ENCODE measurements around the gene NKD1.

Gene NKD1

GRCh38 chr16:50537533-50538290 is 10.5 kb upstream of the NKD1 start:
- Histone ChIP-seq H3K9me3 (ENCODE audit: control insufficient read depth in 2 of 2, low read length in 2 of 2) (no peaks in the 10 kb centered on the region), H3K27ac (ENCODE audit: low read length) (no peak overlapping the region), H3K36me3 (ENCODE audit: control insufficient read depth in 2 of 2, insufficient read depth in 2 of 2, low read length in 2 of 2) (no peaks in the 10 kb centered on the region), H3K4me3 (ENCODE audit: low read length in 2 of 2) (no peak overlapping the region), H3K9ac (ENCODE audit: low read length in 2 of 2) (no peak overlapping the region), H3K4me1 (ENCODE audit: control insufficient read depth, insufficient read depth, low read length) (no peaks in the 10 kb centered on the region), H3K27me3 (ENCODE audit: control insufficient read depth in 1 of 2, insufficient read depth in 2 of 2, low read length in 2 of 2) (no peaks in the 10 kb centered on the region)

GRCh38 chr16:50538411-50539052 is 9.7 kb upstream of the NKD1 start:
- Histone ChIP-seq H3K9me3 (ENCODE audit: control insufficient read depth in 2 of 2, low read length in 2 of 2) (no peaks in the 10 kb centered on the region), H3K4me3 (ENCODE audit: low read length in 2 of 2) (no peak overlapping the region), H3K9ac (ENCODE audit: low read length in 2 of 2) (no peak overlapping the region), H3K36me3 (ENCODE audit: control insufficient read depth in 2 of 2, insufficient read depth in 2 of 2, low read length in 2 of 2) (no peaks in the 10 kb centered on the region), H3K27me3 (ENCODE audit: control insufficient read depth in 1 of 2, insufficient read depth in 2 of 2, low read length in 2 of 2) (no peaks in the 10 kb centered on the region), H3K4me1 (ENCODE audit: control insufficient read depth, insufficient read depth, low read length) (no peaks in the 10 kb centered on the region), H3K27ac (ENCODE audit: low read length) (no peak overlapping the region)

GRCh38 chr16:50539053-50539695 is 9.0 kb upstream of the NKD1 start:
- H3K36me3 ChIP-seq (ENCODE audit: control insufficient read depth in 2 of 2, insufficient read depth in 2 of 2, low read length in 2 of 2), result no peaks in the 10 kb centered on the region
- H3K9me3 ChIP-seq (ENCODE audit: control insufficient read depth in 2 of 2, low read length in 2 of 2), result no peaks in the 10 kb centered on the region
- H3K4me3 ChIP-seq (ENCODE audit: low read length in 2 of 2), result no peak overlapping the region
- H3K9ac ChIP-seq (ENCODE audit: low read length in 2 of 2), result no peak overlapping the region
- H3K4me1 ChIP-seq (ENCODE audit: control insufficient read depth, insufficient read depth, low read length), result no peaks in the 10 kb centered on the region
- no peaks in the 10 kb centered on the region for H3K27me3 ChIP-seq (ENCODE audit: control insufficient read depth in 1 of 2, insufficient read depth in 2 of 2, low read length in 2 of 2)
- no peak overlapping the region for H3K27ac ChIP-seq (ENCODE audit: low read length)

GRCh38 chr16:50539822-50540710 is 8.1 kb upstream of the NKD1 start:
- Histone ChIP-seq H3K9ac (ENCODE audit: low read length in 2 of 2) (no peak overlapping the region), H3K4me1 (ENCODE audit: control insufficient read depth, insufficient read depth, low read length) (no peaks in the 10 kb centered on the region), H3K4me3 (ENCODE audit: low read length in 2 of 2) (no peak overlapping the region), H3K27ac (ENCODE audit: low read length) (no peak overlapping the region), H3K27me3 (ENCODE audit: control insufficient read depth in 1 of 2, insufficient read depth in 2 of 2, low read length in 2 of 2) (no peaks in the 10 kb centered on the region), H3K36me3 (ENCODE audit: control insufficient read depth in 2 of 2, insufficient read depth in 2 of 2, low read length in 2 of 2) (no peaks in the 10 kb centered on the region), H3K9me3 (ENCODE audit: control insufficient read depth in 2 of 2, low read length in 2 of 2) (no peaks in the 10 kb centered on the region)

DNA sequence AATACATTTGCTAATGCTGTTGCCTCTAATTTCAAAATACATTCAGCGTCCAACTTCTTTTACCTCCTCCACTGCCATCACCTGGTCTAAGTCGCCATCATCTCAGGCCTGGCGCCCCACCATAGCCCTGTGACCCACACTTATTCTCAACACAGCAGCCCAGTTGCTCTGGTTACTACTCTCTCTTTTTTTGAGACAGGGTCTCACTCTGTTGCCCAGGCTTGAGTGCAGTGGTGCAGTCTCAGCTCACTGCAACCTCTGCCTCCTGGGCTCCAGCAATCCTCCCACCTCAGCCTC is 7.5 kb upstream of the NKD1 start:
- no peak overlapping the region for H3K27ac ChIP-seq (ENCODE audit: low read length)

DNA sequence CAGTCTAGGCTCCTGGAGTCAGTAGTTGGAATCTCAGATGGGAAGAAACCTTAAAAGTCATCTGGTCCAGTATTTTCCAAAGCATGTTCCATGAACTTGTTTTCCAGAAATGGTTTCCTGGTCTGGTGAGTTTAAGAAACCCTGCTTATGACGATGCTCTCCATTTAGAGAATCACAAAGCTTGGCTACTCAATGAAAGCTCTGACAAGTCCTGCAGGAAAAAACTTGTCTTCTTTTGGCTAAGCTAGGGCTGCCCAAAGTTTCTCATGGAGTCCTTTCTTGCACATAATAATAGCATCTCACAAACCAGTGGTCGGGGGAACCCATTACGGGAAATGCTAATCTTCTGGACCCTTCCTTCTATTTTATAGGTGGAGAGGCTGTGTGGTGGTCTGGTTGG is 5.5 kb upstream of the NKD1 start:
- no peaks in the 10 kb centered on the region for H3K36me3 ChIP-seq (ENCODE audit: control insufficient read depth in 2 of 2, insufficient read depth in 2 of 2, low read length in 2 of 2)
- H3K4me3 ChIP-seq (ENCODE audit: low read length in 2 of 2), result no peak overlapping the region
- no peak overlapping the region for H3K27ac ChIP-seq (ENCODE audit: low read length)
- no peaks in the 10 kb centered on the region for H3K9me3 ChIP-seq (ENCODE audit: control insufficient read depth in 2 of 2, low read length in 2 of 2)
- no peaks in the 10 kb centered on the region for H3K27me3 ChIP-seq (ENCODE audit: control insufficient read depth in 1 of 2, insufficient read depth in 2 of 2, low read length in 2 of 2)
- H3K4me1 ChIP-seq (ENCODE audit: control insufficient read depth, insufficient read depth, low read length), result peaks cover 4% of the 10 kb centered on the region
- no peak overlapping the region for H3K9ac ChIP-seq (ENCODE audit: low read length in 2 of 2)

More for the DNA sequence above, 7.5 kb upstream of the NKD1 start:
- Histone ChIP-seq H3K4me3 (ENCODE audit: low read length in 2 of 2) (no peak overlapping the region), H3K36me3 (ENCODE audit: control insufficient read depth in 2 of 2, insufficient read depth in 2 of 2, low read length in 2 of 2) (no peaks in the 10 kb centered on the region), H3K9ac (ENCODE audit: low read length in 2 of 2) (no peak overlapping the region), H3K9me3 (ENCODE audit: control insufficient read depth in 2 of 2, low read length in 2 of 2) (no peaks in the 10 kb centered on the region), H3K4me1 (ENCODE audit: control insufficient read depth, insufficient read depth, low read length) (no peaks in the 10 kb centered on the region), H3K27me3 (ENCODE audit: control insufficient read depth in 1 of 2, insufficient read depth in 2 of 2, low read length in 2 of 2) (no peaks in the 10 kb centered on the region)

DNA sequence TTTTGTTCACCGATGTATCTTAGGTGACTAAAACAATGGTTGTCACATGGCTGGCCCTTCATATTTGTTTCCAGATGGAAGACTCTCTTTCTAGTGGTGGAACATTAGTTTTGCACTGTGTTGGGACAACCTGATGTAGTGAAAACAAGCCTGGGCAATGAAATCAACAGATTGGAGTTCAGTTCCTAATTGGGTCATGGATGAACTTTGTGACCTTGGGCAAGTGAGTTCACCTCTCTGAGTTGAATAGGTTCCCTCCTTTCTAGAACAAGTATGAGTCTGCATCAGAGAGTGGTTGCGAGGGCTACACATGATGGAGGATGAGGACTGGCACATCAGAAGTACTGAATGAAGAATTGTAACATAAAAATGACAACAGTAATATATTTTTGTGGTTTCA is 2.1 kb upstream of the NKD1 start:
- no peaks in the 10 kb centered on the region for H3K27me3 ChIP-seq (ENCODE audit: control insufficient read depth in 1 of 2, insufficient read depth in 2 of 2, low read length in 2 of 2)
- no peaks in the 10 kb centered on the region for H3K36me3 ChIP-seq (ENCODE audit: control insufficient read depth in 2 of 2, insufficient read depth in 2 of 2, low read length in 2 of 2)

DNA sequence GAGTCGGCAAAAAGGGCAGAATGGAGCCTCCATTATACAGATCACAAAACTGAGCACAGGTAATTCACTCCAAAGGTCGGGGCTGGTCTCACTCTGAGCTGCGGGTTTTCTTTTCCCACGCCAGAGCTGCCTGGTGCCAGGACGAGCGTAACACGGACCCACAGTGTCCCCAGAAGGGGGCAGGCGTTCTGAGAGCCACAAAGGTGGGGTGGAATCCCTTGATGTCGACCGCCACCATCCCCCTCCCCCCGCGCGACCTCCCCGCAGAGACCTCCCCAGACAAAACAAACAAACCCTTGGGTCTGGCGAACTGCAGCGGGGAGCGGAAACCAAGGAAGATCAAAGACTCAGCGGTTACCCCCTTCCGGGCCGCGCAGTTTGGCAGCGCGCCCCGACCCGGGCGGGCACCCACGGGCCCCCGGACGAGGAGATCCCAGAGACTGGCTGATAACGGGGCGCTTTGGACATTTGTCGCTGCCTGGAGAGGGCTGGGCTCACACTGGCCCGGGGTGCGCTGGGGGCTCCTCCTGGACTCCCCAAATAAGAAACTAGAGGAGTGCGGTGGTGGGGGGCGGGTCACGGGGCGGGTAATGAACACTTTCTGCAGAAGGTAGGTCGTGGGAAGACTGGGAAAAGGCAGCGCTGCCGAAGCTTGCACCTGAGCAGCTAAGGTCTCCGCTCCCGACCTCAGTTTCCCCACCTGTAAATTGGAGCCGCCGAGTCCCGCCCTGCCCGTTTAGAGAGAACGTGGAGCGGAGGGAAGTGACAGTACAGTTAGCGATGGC is 664 bp upstream of the NKD1 start:
- Histone ChIP-seq H3K4me3 (ENCODE audit: low read length in 2 of 2) (peak overlapping the region; percentile 72 to 84), H3K9ac (ENCODE audit: low read length in 2 of 2) (peak overlapping the region in 1 of 2 donors; percentile 17), H3K36me3 (ENCODE audit: control insufficient read depth in 2 of 2, insufficient read depth in 2 of 2, low read length in 2 of 2) (no peaks in the 10 kb centered on the region), H3K4me1 (ENCODE audit: control insufficient read depth, insufficient read depth, low read length) (peaks cover 18% of the 10 kb centered on the region), H3K9me3 (ENCODE audit: control insufficient read depth in 2 of 2, low read length in 2 of 2) (no peaks in the 10 kb centered on the region), H3K27ac (ENCODE audit: low read length) (no peak overlapping the region), H3K27me3 (ENCODE audit: control insufficient read depth in 1 of 2, insufficient read depth in 2 of 2, low read length in 2 of 2) (no peaks in the 10 kb centered on the region)

More for the DNA sequence above, 2.1 kb upstream of the NKD1 start:
- Histone ChIP-seq H3K27ac (ENCODE audit: low read length) (no peak overlapping the region), H3K4me1 (ENCODE audit: control insufficient read depth, insufficient read depth, low read length) (peaks cover 16% of the 10 kb centered on the region), H3K9me3 (ENCODE audit: control insufficient read depth in 2 of 2, low read length in 2 of 2) (no peaks in the 10 kb centered on the region), H3K4me3 (ENCODE audit: low read length in 2 of 2) (no peak overlapping the region), H3K9ac (ENCODE audit: low read length in 2 of 2) (no peak overlapping the region)

- H3K9ac ChIP-seq (ENCODE audit: low read length in 2 of 2), result peak overlapping the region; percentile 55 to 60
- no peaks in the 10 kb centered on the region for H3K36me3 ChIP-seq (ENCODE audit: control insufficient read depth in 2 of 2, insufficient read depth in 2 of 2, low read length in 2 of 2)
- no peaks in the 10 kb centered on the region for H3K27me3 ChIP-seq (ENCODE audit: control insufficient read depth in 1 of 2, insufficient read depth in 2 of 2, low read length in 2 of 2)
- no peaks in the 10 kb centered on the region for H3K9me3 ChIP-seq (ENCODE audit: control insufficient read depth in 2 of 2, low read length in 2 of 2)
- H3K4me1 ChIP-seq (ENCODE audit: control insufficient read depth, insufficient read depth, low read length), result peaks cover 21% of the 10 kb centered on the region
- H3K27ac ChIP-seq (ENCODE audit: low read length), result no peak overlapping the region
- H3K4me3 ChIP-seq (ENCODE audit: low read length in 2 of 2), result peak overlapping the region; percentile 63 to 84
Measured at GRCh38 chr16:50548909-50549560, 839 bp downstream of the NKD1 start.
